ENCODE data around the gene TBCK. TPM values are rescaled to one million over a fixed set of nuclear protein-coding genes. Genes with fewer than 3 reads are reported as not detected.
A peak's percentile ranks its signal among the peaks of the same experiment; 100 is the strongest.

The TBCK gene
- total RNA-seq, 4 donors from 2014 or later = 49.2 to 70.6 (median 58.7) TPM

- DNase-seq = no peak
- Histone ChIP-seq H3K4me3 (replicated peaks in 1 of 3) (no peak overlapping the region), H3K36me3 (no peaks in the 10 kb centered on the region), H3K27ac (no peak overlapping the region), H3K9me3 (no peaks in the 10 kb centered on the region), H3K4me1 (peaks cover 0 to 4% of the 10 kb centered on the region in 2 donors), H3K27me3 (no peaks in the 10 kb centered on the region)
- TF ChIP-seq CTCF (IDR thresholded peaks at IDR 0.05) (peak in 3 of 6 experiments; percentile 40 to 47 (median 40)), POLR2A (IDR thresholded peaks at IDR 0.05) (no peak)
- intact Hi-C loops (cut with DNase I) = no loop called here
Measured at GRCh38 chr4:106266201-106266600, 49.8 kb downstream of the TBCK start.

- no peak for TF ChIP-seq POLR2A (IDR thresholded peaks at IDR 0.05)
- WGBS, 2 donors = 93 to 96% methylated on average over 4 of the region's 4 CpGs
Measured at GRCh38 chr4:106264331-106264728, 51.7 kb downstream of the TBCK start.

GRCh38 chr4:106263594-106264330 is 52.2 kb downstream of the TBCK start:
- TF ChIP-seq CTCF (IDR thresholded peaks at IDR 0.05) (no peak), POLR2A (IDR thresholded peaks at IDR 0.05) (no peak)
- 96 to 98% methylated on average over 2 of the region's 2 CpGs for WGBS, 2 donors
- intact Hi-C loops (cut with DNase I) = no loop called here

More at GRCh38 chr4:106264331-106264728, 51.7 kb downstream of the TBCK start:
- H3K4me3 ChIP-seq (replicated peaks in 1 of 3) = no peak overlapping the region
- intact Hi-C loops (cut with DNase I) = no loop called here
- H3K27ac ChIP-seq = no peak overlapping the region
- peaks cover 0 to 4% of the 10 kb centered on the region in 2 donors for H3K4me1 ChIP-seq
- H3K9me3 ChIP-seq = no peaks in the 10 kb centered on the region
- no peaks in the 10 kb centered on the region for H3K36me3 ChIP-seq
- DNase-seq = no peak
- no peaks in the 10 kb centered on the region for H3K27me3 ChIP-seq

GRCh38 chr4:106261980-106262379 is 54.0 kb downstream of the TBCK start:
- H3K27me3 ChIP-seq = no peaks in the 10 kb centered on the region
- no peaks in the 10 kb centered on the region for H3K36me3 ChIP-seq
- H3K4me1 ChIP-seq = no peaks in the 10 kb centered on the region
- 87 to 88% methylated on average over 2 of the region's 2 CpGs for WGBS, 2 donors
- H3K4me3 ChIP-seq (replicated peaks in 1 of 3) = no peak overlapping the region
- TF ChIP-seq POLR2A (IDR thresholded peaks at IDR 0.05) (no peak), CTCF (IDR thresholded peaks at IDR 0.05) (no peak)
- intact Hi-C loops (cut with DNase I) = no loop called here
- no peak overlapping the region for H3K27ac ChIP-seq
- no peaks in the 10 kb centered on the region for H3K9me3 ChIP-seq
- no peak for DNase-seq

More at GRCh38 chr4:106263594-106264330, 52.2 kb downstream of the TBCK start:
- Histone ChIP-seq H3K36me3 (no peaks in the 10 kb centered on the region), H3K27me3 (no peaks in the 10 kb centered on the region), H3K27ac (no peak overlapping the region), H3K4me1 (peaks cover 0 to 1% of the 10 kb centered on the region in 2 donors), H3K4me3 (replicated peaks in 1 of 3) (no peak overlapping the region), H3K9me3 (no peaks in the 10 kb centered on the region)
- DNase-seq = no peak

- Histone ChIP-seq H3K9me3 (no peaks in the 10 kb centered on the region), H3K4me3 (replicated peaks in 1 of 3) (no peak overlapping the region), H3K36me3 (peaks cover 4 to 5% of the 10 kb centered on the region in 2 donors), H3K4me1 (no peaks in the 10 kb centered on the region), H3K27ac (no peak overlapping the region), H3K27me3 (no peaks in the 10 kb centered on the region)
- intact Hi-C loops (cut with DNase I) = no loop called here
- WGBS, 2 donors = 94 to 96% methylated on average over 4 of the region's 4 CpGs
- TF ChIP-seq POLR2A (IDR thresholded peaks at IDR 0.05) (no peak), CTCF (IDR thresholded peaks at IDR 0.05) (no peak)
- no peak for DNase-seq
Measured at GRCh38 chr4:106258145-106259045, 57.6 kb downstream of the TBCK start.
